HG03045 (cell line): ENCODE results near the gene FAM3C.
"Not testable (repeated sequence)": the region's sequence is repeated elsewhere in the genome, so short reads cannot be mapped to it uniquely, and the experiment has no call there.

ENCODE experiments used
- ATAC-seq: cut with Tn5 transposase; IDR thresholded peaks from one replicate; pipeline ENCODE4 v1.9.1; 2021; ENCODE audit warnings: mild to moderate bottlenecking, moderate library complexity; ENCODE audit not compliant: unreplicated experiment

FAM3C gene

GRCh38 chr7:121334875-121335648, 61.0 kb downstream of the FAM3C start:
- no peak for ATAC-seq

- no peak for ATAC-seq
These were observed 61.7 kb downstream of the FAM3C start for GRCh38 chr7:121334376-121334775.

- no peak for ATAC-seq
These were observed 64.5 kb downstream of the FAM3C start for GRCh38 chr7:121331574-121331973.

GRCh38 chr7:121331048-121331447, 65.1 kb downstream of the FAM3C start:
- no peak for ATAC-seq

- ATAC-seq = peak; percentile 44
These were observed 65.9 kb downstream of the FAM3C start for GRCh38 chr7:121330053-121330833.

- peak; percentile 42 for ATAC-seq
These were observed 66.7 kb downstream of the FAM3C start for GRCh38 chr7:121329191-121330052.

GRCh38 chr7:121328508-121329190, 67.5 kb downstream of the FAM3C start, which contains the start of gene WNT16:
Gene WNT16, plus strand, starts transcription at chr7:121329000. Its CDS starts 293 bp downstream, at chr7:121329293.
- no peak for ATAC-seq

GRCh38 chr7:121327671-121328070, 68.4 kb downstream of the FAM3C start:
- no peak for ATAC-seq

GRCh38 chr7:121323515-121324302, 72.4 kb downstream of the FAM3C start:
- no peak for ATAC-seq

GRCh38 chr7:121322460-121322859, 73.6 kb downstream of the FAM3C start:
- no peak for ATAC-seq

GRCh38 chr7:121315170-121315569, 80.9 kb downstream of the FAM3C start:
- ATAC-seq = not testable (repeated sequence)

- peak; percentile 87 for ATAC-seq
These were observed 82.1 kb downstream of the FAM3C start for GRCh38 chr7:121313793-121314676.

GRCh38 chr7:121313220-121313792, 82.8 kb downstream of the FAM3C start:
- no peak for ATAC-seq

GRCh38 chr7:121307021-121307574, 89.0 kb downstream of the FAM3C start:
- ATAC-seq = no peak

GRCh38 chr7:121306565-121306964, 89.5 kb downstream of the FAM3C start:
- no peak for ATAC-seq

GRCh38 chr7:121305109-121305508, 91.0 kb downstream of the FAM3C start:
- no peak for ATAC-seq

- no peak for ATAC-seq
These were observed 91.9 kb downstream of the FAM3C start for GRCh38 chr7:121304102-121304658.
